Heart left ventricle (tissue), 13 donors: ENCODE results near the gene NGB.

Experiments
- POLR2A ChIP-seq, 2 donors: fragments of 450-650 bp; IDR thresholded peaks; one replicate each; pipeline ENCODE4 v1.6.1; 2017; ENCODE audit warnings: antibody characterized with exemption in 2 of 2, mild to moderate bottlenecking in 2 of 2, moderate library complexity in 2 of 2
- TF ChIP-seq, protein P1 (sequence below), 12 donors: fragments of 200-600 bp; sonication (generic) in 4 of 12; IDR thresholded peaks; one replicate each; pipeline versions ENCODE4 v1.5.0 to v1.8.0; 2018 to 2022; ENCODE audit warnings: antibody characterized with exemption in 12 of 12, mild to moderate bottlenecking in 5 of 12
- donor health status: ischemic (EF 13 %, LVEDD 7.1; RV severe dilation, severe dysfunction).
- donor health status: DM: no; HTN: yes; CAD: no.
- donor health status: DM: no; HTN: no; CAD: no.
- donor health status: ischemic (EF 25% LVEDD 6.9; RV normal size, moderate dysfunction).
- donor health status: ischemic (EF 25% LVEDD 5.7; RV mildly dilated, moderate dysfunction).
- donor health status: ischemic (EF 35%, LVEDD 5.7; RV mildly dilated, moderate dysfunction).
- donor health status: nonischemic (EF 11% LVEDD 7.7; RV severe dilation, severe dysfunction).
- donor health status: DM: yes; HTN: yes; CAD: no.
- donor health status: PGD.
- donor health status: ischemic (EF 29% LVEDD 5.4; RV normal size, mild dysfunction).
- donor health status: nonischemic (EF 23%, LVEDD 6.1; RV moderate dilation, normal function).

DNA sequence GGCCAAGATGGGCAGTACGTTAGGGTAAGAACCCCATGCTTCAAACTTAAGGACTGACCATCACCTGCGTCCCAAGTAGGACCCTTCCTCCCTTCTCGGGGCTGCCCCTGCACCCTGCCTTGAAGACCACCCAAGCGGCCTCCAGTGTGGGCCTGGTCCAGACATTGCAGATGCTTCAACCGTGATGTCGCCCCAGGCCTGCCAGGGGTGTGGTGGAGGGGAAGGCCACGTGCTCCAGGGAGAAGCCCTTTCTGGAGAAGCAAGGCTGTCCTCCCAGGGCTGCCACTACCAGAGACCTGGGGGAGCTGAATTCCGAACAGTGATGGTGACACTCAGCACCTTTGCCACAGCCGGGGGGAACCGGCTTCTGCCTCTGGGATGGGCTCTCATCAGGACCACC, 13.3 kb downstream of the NGB start:
- TF ChIP-seq, protein P1, sequence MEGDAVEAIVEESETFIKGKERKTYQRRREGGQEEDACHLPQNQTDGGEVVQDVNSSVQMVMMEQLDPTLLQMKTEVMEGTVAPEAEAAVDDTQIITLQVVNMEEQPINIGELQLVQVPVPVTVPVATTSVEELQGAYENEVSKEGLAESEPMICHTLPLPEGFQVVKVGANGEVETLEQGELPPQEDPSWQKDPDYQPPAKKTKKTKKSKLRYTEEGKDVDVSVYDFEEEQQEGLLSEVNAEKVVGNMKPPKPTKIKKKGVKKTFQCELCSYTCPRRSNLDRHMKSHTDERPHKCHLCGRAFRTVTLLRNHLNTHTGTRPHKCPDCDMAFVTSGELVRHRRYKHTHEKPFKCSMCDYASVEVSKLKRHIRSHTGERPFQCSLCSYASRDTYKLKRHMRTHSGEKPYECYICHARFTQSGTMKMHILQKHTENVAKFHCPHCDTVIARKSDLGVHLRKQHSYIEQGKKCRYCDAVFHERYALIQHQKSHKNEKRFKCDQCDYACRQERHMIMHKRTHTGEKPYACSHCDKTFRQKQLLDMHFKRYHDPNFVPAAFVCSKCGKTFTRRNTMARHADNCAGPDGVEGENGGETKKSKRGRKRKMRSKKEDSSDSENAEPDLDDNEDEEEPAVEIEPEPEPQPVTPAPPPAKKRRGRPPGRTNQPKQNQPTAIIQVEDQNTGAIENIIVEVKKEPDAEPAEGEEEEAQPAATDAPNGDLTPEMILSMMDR (IDR thresholded peaks at IDR 0.05) = no peak
- TF ChIP-seq POLR2A (IDR thresholded peaks at IDR 0.05) = no peak
